GM12873 (cell line): Measurements from ENCODE around the gene PIGW.

Experiments
- TF ChIP-seq, protein P1 (sequence below): IDR thresholded peaks from 2 replicates; pipeline ENCODE4 v1.5.1; 2012; ENCODE audit warnings: low read depth, mild to moderate bottlenecking, moderate library complexity, low read length, control low read depth; ENCODE audit not compliant: insufficient read depth; ENCODE audit errors: missing control alignments

PIGW gene

DNA sequence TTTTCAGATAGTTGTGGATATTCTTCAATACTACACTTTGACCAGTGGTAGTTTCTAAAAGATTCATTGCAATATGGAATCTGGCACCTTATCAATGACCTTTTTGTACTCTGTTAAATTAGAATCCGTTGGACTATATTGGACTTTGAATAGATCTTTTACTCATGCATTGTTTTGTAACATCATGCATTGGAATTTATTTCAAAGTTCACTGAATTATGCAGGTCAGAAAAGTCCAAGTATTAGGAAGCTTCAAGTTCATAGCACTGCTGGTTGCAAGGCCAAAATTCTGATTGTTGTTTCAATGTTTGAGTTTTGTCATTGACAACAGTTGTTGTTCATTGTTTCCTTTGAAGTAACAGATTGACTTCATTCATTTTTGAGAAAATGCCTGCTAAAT lies 49.0 kb downstream of the PIGW start:
- TF ChIP-seq, protein P1, sequence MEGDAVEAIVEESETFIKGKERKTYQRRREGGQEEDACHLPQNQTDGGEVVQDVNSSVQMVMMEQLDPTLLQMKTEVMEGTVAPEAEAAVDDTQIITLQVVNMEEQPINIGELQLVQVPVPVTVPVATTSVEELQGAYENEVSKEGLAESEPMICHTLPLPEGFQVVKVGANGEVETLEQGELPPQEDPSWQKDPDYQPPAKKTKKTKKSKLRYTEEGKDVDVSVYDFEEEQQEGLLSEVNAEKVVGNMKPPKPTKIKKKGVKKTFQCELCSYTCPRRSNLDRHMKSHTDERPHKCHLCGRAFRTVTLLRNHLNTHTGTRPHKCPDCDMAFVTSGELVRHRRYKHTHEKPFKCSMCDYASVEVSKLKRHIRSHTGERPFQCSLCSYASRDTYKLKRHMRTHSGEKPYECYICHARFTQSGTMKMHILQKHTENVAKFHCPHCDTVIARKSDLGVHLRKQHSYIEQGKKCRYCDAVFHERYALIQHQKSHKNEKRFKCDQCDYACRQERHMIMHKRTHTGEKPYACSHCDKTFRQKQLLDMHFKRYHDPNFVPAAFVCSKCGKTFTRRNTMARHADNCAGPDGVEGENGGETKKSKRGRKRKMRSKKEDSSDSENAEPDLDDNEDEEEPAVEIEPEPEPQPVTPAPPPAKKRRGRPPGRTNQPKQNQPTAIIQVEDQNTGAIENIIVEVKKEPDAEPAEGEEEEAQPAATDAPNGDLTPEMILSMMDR, result no peak

DNA sequence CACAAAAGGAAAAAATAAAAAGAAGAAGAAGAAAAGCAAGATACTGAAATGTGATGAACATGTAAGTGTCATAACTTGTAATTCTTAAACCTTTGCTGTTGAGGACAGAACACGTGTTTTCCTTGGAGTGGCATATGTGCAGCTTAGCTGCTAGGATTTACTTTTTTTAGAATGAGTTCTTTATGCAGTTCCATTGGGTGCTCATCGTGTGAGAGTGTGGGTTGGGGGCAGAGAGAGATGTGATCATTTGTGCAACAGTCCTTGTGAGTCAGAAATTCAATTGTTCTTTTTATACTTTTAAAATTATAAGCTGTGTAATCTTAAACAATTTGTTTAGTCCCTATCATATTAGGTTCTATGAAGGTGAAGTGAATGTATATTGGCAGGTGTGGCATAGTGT lies 51.4 kb downstream of the PIGW start:
- TF ChIP-seq, protein P1, result no peak
